PC-3 (cell line): ENCODE data around the gene LRFN4. TPM values are rescaled to one million over a fixed set of nuclear protein-coding genes. Genes with fewer than 3 reads are reported as not detected.

Experiments used
- ATAC-seq: fragments of 200-7000 bp; cut with Tn5 transposase; 2 replicates; pipeline ENCODE4 v1.9.1; 2020; ENCODE audit warnings: mild to moderate bottlenecking, moderate library complexity
- BruUV-seq: library from RNA; stranded (reverse); fragments of 400-500 nt; replicated peaks from 2 replicates; lab custom pipeline; 2021; lab: Mats Ljungman, UMichigan
- CTCF ChIA-PET: fragments of 300-600 bp; sonication (Branson Sonifier 250); formaldehyde crosslinking; loops from one replicate; lab custom pipeline; 2022; ENCODE audit warnings: antibody characterized with exemption; lab: Charles Lee
- POLR2A ChIA-PET: fragments of 300-600 bp; sonication (Branson Sonifier 250); formaldehyde crosslinking; loops from one replicate; lab custom pipeline; 2022; ENCODE audit warnings: antibody characterized with exemption; ENCODE audit not compliant: unreplicated experiment; lab: Charles Lee
- DNase-seq: peaks from one replicate; pipeline ENCODE4 v3.0.0-alpha.2; 2015
- H2AFZ ChIP-seq: fragments of 300-600 bp; sonication (generic); 2 replicates; pipeline ENCODE4 v1.6.0; 2016; ENCODE audit warnings: antibody characterized with exemption, low read length
- H3F3A ChIP-seq: fragments of 300-600 bp; sonication (generic); one replicate; pipeline ENCODE4 v1.6.0; 2017; ENCODE audit warnings: antibody characterized with exemption, low read length, control low read depth, mild to moderate bottlenecking; ENCODE audit not compliant: unreplicated experiment
- H3K27ac ChIP-seq: fragments of 300-600 bp; sonication (generic); 2 replicates; pipeline ENCODE4 v1.5.1; 2016; ENCODE audit warnings: mild to moderate bottlenecking, low read length
- H3K27me3 ChIP-seq: fragments of 300-600 bp; sonication (generic); 2 replicates; pipeline ENCODE4 v1.6.1; 2016; ENCODE audit warnings: low read length, mixed read lengths
- H3K36me3 ChIP-seq: fragments of 300-600 bp; sonication (generic); 2 replicates; pipeline ENCODE4 v1.6.1; 2016; ENCODE audit warnings: low read depth, mixed run types, low read length, mixed read lengths
- H3K4me1 ChIP-seq: fragments of 300-600 bp; sonication (generic); 2 replicates; pipeline ENCODE4 v1.5.1; 2016; ENCODE audit warnings: low read length; ENCODE audit not compliant: insufficient read depth
- H3K4me2 ChIP-seq: fragments of 300-600 bp; sonication (generic); 2 replicates; pipeline ENCODE4 v1.6.0; 2016; ENCODE audit warnings: low read length
- H3K4me3 ChIP-seq: fragments of 300-600 bp; sonication (generic); 2 replicates; pipeline ENCODE4 v1.5.1; 2016; ENCODE audit warnings: mild to moderate bottlenecking, low read length, mixed read lengths
- H3K79me2 ChIP-seq: fragments of 300-600 bp; sonication (generic); 2 replicates; pipeline ENCODE4 v1.6.1; 2017; ENCODE audit warnings: low read length, mixed read lengths
- H3K9ac ChIP-seq: fragments of 300-600 bp; sonication (generic); 2 replicates; pipeline ENCODE4 v1.6.0; 2016; ENCODE audit warnings: mild to moderate bottlenecking, low read length
- H3K9me2 ChIP-seq: fragments of 300-600 bp; sonication (generic); replicated peaks from 2 replicates; pipeline ENCODE4 v1.6.1; 2016; ENCODE audit warnings: mixed run types, low read length, mixed read lengths
- H3K9me3 ChIP-seq: fragments of 300-600 bp; sonication (generic); 2 replicates; pipeline ENCODE4 v1.6.1; 2016; ENCODE audit warnings: low read length, mixed read lengths
- H4K20me1 ChIP-seq: fragments of 300-600 bp; sonication (generic); 2 replicates; pipeline ENCODE4 v1.6.1; 2016; ENCODE audit warnings: low read length, mixed read lengths
- EZH2 ChIP-seq: fragments of 300-600 bp; sonication (generic); IDR thresholded peaks from one replicate; pipeline ENCODE4 v1.6.1; 2017; ENCODE audit warnings: antibody characterized with exemption, mild to moderate bottlenecking, low read length; ENCODE audit not compliant: unreplicated experiment
- EZH2phosphoT487 ChIP-seq: fragments of 300-600 bp; sonication (generic); IDR thresholded peaks from 2 replicates; pipeline ENCODE4 v1.6.1; 2018; ENCODE audit warnings: mild to moderate bottlenecking, antibody characterized with exemption, low read length, borderline replicate concordance
- intact Hi-C: fragments of 100-400 bp; cut with micrococcal nuclease; formaldehyde crosslinking; loops from 2 replicates; pipeline ENCODE4 v1.9.0; 2023
- total RNA-seq: library from RNA; depleted of rRNA; stranded (reverse); fragments of >200 nt; gene quantifications from 2 replicates; pipeline ENCODE4 v1.2.3, GENCODE V29; 2014
- TF ChIP-seq, protein P1 (sequence below): fragments of 300-600 bp; sonication (generic); conservative IDR thresholded peaks from 2 replicates; pipeline ENCODE4 v1.5.1; 2017; ENCODE audit warnings: antibody characterized with exemption, low read depth, mild to moderate bottlenecking, low read length

Gene LRFN4
- total RNA-seq, 1 experiment from 2014 or later: 64.4 TPM

DNA sequence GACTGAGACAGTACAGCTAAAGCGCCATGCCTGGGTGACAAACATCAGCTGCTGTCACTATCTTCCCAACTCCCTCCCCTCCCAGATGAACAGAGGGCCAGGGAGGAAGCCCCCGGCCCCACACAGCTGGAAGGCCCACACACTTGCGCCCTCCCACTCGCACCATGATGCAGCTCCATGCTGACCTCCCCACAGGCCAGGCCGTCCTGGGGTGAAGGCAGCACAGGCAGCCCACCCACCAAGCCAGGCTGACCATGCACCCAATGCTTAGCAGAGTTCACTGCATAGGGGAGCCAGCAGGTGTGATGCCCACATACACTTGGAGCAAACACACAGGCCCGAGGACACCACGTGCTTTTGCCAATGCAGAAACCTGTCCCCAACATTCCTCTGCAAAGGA, 22.1 kb downstream of the LRFN4 start:
- H3K4me2 ChIP-seq: no peak overlapping the region
- ATAC-seq (no peak), DNase-seq (no peak)
- H3K27ac ChIP-seq: no peak overlapping the region
- BruUV-seq: no TSS peak
- no peaks in the 10 kb centered on the region for H3K27me3 ChIP-seq
- no peak overlapping the region for H3K4me3 ChIP-seq
- H3K9me2 ChIP-seq: no peaks in the 10 kb centered on the region
- no peak overlapping the region for H2AFZ ChIP-seq
- no peaks in the 10 kb centered on the region for H3K36me3 ChIP-seq
- intact Hi-C loops: no loop called here
- no peaks in the 10 kb centered on the region for H4K20me1 ChIP-seq
- peaks cover 6% of the 10 kb centered on the region; the same call in 1 of the 2 replicates for H3K79me2 ChIP-seq
- no peaks in the 10 kb centered on the region for H3F3A ChIP-seq
- TF ChIP-seq, protein P1, sequence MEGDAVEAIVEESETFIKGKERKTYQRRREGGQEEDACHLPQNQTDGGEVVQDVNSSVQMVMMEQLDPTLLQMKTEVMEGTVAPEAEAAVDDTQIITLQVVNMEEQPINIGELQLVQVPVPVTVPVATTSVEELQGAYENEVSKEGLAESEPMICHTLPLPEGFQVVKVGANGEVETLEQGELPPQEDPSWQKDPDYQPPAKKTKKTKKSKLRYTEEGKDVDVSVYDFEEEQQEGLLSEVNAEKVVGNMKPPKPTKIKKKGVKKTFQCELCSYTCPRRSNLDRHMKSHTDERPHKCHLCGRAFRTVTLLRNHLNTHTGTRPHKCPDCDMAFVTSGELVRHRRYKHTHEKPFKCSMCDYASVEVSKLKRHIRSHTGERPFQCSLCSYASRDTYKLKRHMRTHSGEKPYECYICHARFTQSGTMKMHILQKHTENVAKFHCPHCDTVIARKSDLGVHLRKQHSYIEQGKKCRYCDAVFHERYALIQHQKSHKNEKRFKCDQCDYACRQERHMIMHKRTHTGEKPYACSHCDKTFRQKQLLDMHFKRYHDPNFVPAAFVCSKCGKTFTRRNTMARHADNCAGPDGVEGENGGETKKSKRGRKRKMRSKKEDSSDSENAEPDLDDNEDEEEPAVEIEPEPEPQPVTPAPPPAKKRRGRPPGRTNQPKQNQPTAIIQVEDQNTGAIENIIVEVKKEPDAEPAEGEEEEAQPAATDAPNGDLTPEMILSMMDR: no peak
- TF ChIP-seq EZH2phosphoT487 (no peak), EZH2 (no peak)
- H3K4me1 ChIP-seq: peaks cover 33% of the 10 kb centered on the region
- CTCF ChIA-PET: no interaction called here
- POLR2A ChIA-PET: no interaction called here
- H3K9me3 ChIP-seq: no peaks in the 10 kb centered on the region
- no peak overlapping the region for H3K9ac ChIP-seq

DNA sequence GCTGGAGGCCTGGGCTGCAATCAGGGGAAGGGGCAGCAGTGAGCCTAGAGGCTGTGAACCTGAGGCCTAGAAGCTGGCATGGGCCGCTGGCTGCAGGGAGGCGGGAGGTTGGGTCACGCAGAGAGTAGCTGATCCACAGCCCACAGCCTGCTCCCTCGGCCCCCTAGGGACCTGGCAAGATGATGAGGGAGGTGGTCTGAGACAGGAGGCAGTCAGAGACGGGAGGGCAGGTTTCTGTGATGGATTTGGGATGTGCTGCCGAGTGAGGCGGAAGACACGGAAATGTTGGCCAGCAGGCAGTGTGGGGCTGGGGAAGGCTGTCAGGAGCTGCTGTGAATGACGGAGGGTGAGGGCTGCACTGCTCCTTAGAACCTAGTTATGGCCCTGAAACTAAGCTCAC, 22.7 kb downstream of the LRFN4 start:
- Histone ChIP-seq H2AFZ (no peak overlapping the region), H3K4me1 (peaks cover 35% of the 10 kb centered on the region), H3K27ac (no peak overlapping the region), H3K9me3 (no peaks in the 10 kb centered on the region), H3K4me3 (no peak overlapping the region), H3F3A (no peaks in the 10 kb centered on the region), H3K36me3 (no peaks in the 10 kb centered on the region), H3K4me2 (no peak overlapping the region), H3K9me2 (no peaks in the 10 kb centered on the region), H3K27me3 (no peaks in the 10 kb centered on the region), H3K9ac (no peak overlapping the region), H3K79me2 (peaks cover 6% of the 10 kb centered on the region; the same call in 1 of the 2 replicates), H4K20me1 (no peaks in the 10 kb centered on the region)
- CTCF ChIA-PET: no interaction called here
- DNase-seq: no peak
- TF ChIP-seq EZH2 (no peak), EZH2phosphoT487 (no peak)
- TF ChIP-seq, protein P1: no peak
- POLR2A ChIA-PET: no interaction called here
- no peak for ATAC-seq
- no TSS peak for BruUV-seq
- intact Hi-C loops: no loop called here

DNA sequence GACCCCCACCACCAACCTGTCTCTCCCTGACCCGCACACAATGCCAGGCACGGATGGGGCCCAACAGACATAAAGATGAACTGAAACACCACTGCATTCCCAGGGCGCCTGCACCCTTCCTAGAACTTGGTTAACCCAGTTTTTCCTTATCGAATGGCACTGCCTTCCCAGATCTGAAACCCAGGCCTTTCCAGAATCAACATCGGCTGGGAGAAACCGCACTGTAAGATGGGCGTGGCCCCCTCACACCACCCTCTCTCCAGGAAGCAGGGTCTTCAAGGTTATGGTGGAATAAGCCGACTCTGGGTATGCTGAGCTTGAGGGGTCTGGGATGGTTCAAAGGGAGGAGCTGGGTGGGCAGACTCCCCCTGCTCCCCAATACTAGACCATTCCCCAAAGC, 23.1 kb downstream of the LRFN4 start:
- intact Hi-C loops: loop anchor here (5.0 to 10.0 kb wide), 2 partner anchors 77 to 175 kb away; partner anchors contain the start of genes PC and RHOD

More for the DNA sequence above, 23.1 kb downstream of the LRFN4 start:
- TF ChIP-seq EZH2phosphoT487 (no peak), EZH2 (no peak)
- TF ChIP-seq, protein P1: no peak
- Histone ChIP-seq H3K4me2 (0 out of 2 replicates have a peak overlapping the region, but pooled peaks have one; percentile 68), H2AFZ (no peak overlapping the region), H3K9me3 (no peaks in the 10 kb centered on the region), H3F3A (no peaks in the 10 kb centered on the region), H3K4me3 (no peak overlapping the region), H3K27me3 (no peaks in the 10 kb centered on the region), H4K20me1 (no peaks in the 10 kb centered on the region), H3K9me2 (no peaks in the 10 kb centered on the region), H3K4me1 (peaks cover 35% of the 10 kb centered on the region), H3K9ac (no peak overlapping the region), H3K79me2 (peaks cover 6% of the 10 kb centered on the region; the same call in 1 of the 2 replicates), H3K27ac (no peak overlapping the region), H3K36me3 (no peaks in the 10 kb centered on the region)
- BruUV-seq: no TSS peak
- ATAC-seq (no peak), DNase-seq (no peak)
- CTCF ChIA-PET: no interaction called here
- POLR2A ChIA-PET: no interaction called here
